HepG2 (cell line): ENCODE data around the gene E2F1. TPM values are rescaled to one million over a fixed set of nuclear protein-coding genes. Genes with fewer than 3 reads are reported as not detected.

Experiments used
- ATF7-NPFF ChIP-seq: sonication (generic); formaldehyde crosslinking; IDR thresholded peaks from 2 replicates; pipeline ENCODE4 v1.8.1; 2023; ENCODE audit warnings: mild to moderate bottlenecking, low read depth, missing genetic modification reagents, moderate library complexity
- CBX2 ChIP-seq, 2 experiments: fragments of 200-600 bp in 1 of 2; sonication (generic); formaldehyde crosslinking in 1 of 2; IDR thresholded peaks; 2 replicates each; pipeline versions ENCODE4 v1.7.0 to v1.8.1; 2018 to 2022; ENCODE audit warnings: low read depth in 2 of 2, low read length in 1 of 2, mild to moderate bottlenecking in 1 of 2, missing genetic modification reagents in 1 of 2
- GMEB2 ChIP-seq: IDR thresholded peaks from 2 replicates; pipeline ENCODE4 v1.6.1; 2016; ENCODE audit warnings: missing biosample characterization, missing genetic modification reagents, low read depth
- HOXD1 ChIP-seq: sonication (generic); formaldehyde crosslinking; IDR thresholded peaks from 2 replicates; pipeline ENCODE4 v1.5.0; 2020; ENCODE audit warnings: missing genetic modification reagents
- RFX1 ChIP-seq: fragments of 450-650 bp; IDR thresholded peaks from 2 replicates; pipeline ENCODE4 v1.6.1; 2017
- SRY ChIP-seq: sonication (generic); formaldehyde crosslinking; IDR thresholded peaks from 2 replicates; pipeline ENCODE4 v1.8.0; 2022; ENCODE audit warnings: mild to moderate bottlenecking, missing genetic modification reagents
- TCF12 ChIP-seq, 2 experiments: fragments of 450-650 bp in 1 of 2; sonication (generic) in 1 of 2; formaldehyde crosslinking in 1 of 2; IDR thresholded peaks; 2 replicates each; pipeline versions ENCODE4 v1.6.1 to v1.8.0; 2017 to 2022; ENCODE audit warnings: antibody characterized with exemption in 1 of 2, mild to moderate bottlenecking in 1 of 2, missing genetic modification reagents in 1 of 2, moderate library complexity in 1 of 2
- ZNF282 ChIP-seq: fragments of 450-650 bp; IDR thresholded peaks from 2 replicates; pipeline ENCODE4 v1.6.1; 2018; ENCODE audit not compliant: partially characterized antibody
- ZNF318 ChIP-seq: sonication (generic); formaldehyde crosslinking; IDR thresholded peaks from 2 replicates; pipeline ENCODE4 v1.4.0; 2020; ENCODE audit warnings: mild to moderate bottlenecking, missing genetic modification reagents
- ZNF552 ChIP-seq: sonication (generic); formaldehyde crosslinking; IDR thresholded peaks from 2 replicates; pipeline ENCODE4 v1.9.0; 2022; ENCODE audit warnings: missing genetic modification reagents, mild to moderate bottlenecking, borderline replicate concordance
- polyA plus RNA-seq, 8 experiments: library from polyadenylated mRNA; depleted of rRNA in 3 of 8; stranded (reverse) in 7 of 8; unstranded in 1 of 8; fragments of >200 nt; fragmentation: Illumina TruSeq in 4 of 8; extraction: Trizol in 4 of 8; gene quantifications; 2 replicates each; pipeline versions ENCODE4 v1.2.1 to v1.2.3, GENCODE V29; 2011 to 2016; ENCODE audit warnings: low read depth in 4 of 8, missing spikeins in 1 of 8, mixed read lengths in 1 of 8; ENCODE audit not compliant: insufficient read depth in 1 of 8
- total RNA-seq, 5 experiments: library from RNA; depleted of rRNA; stranded (reverse); fragments of >200 nt; fragmentation: Illumina TruSeq; extraction: Trizol; gene quantifications; 2 replicates each; pipeline ENCODE4 v1.2.3, GENCODE V29; 2016; ENCODE audit warnings: low read depth in 1 of 5
- TF ChIP-seq, protein P1 (sequence below): sonication (generic); formaldehyde crosslinking; IDR thresholded peaks from 2 replicates; pipeline ENCODE4 v1.4.0; 2020; ENCODE audit warnings: mild to moderate bottlenecking, missing genetic modification reagents
- TF ChIP-seq, protein P2 (sequence below): sonication (generic); formaldehyde crosslinking; IDR thresholded peaks from 2 replicates; pipeline ENCODE4 v1.5.0; 2020; ENCODE audit warnings: mild to moderate bottlenecking, low read depth, missing genetic modification reagents, borderline replicate concordance

E2F1 gene
- total and polyA plus RNA-seq, 2 of the 13 experiments (the other 11 are each of a cell fraction or from before 2014, with no cell fraction given): 25.5 to 39.4 TPM

GRCh38 chr20:33663161-33664084, 22.8 kb downstream of the E2F1 start (continued):
- TF ChIP-seq ATF7-NPFF (CRISPR knock-in tag) (peak; percentile 96), CBX2 (IDR thresholded peaks at IDR 0.05; ENCODE audit: low read depth, low read length) (no peak), CBX2 (CRISPR knock-in tag; IDR thresholded peaks at IDR 0.05; ENCODE audit: low read depth) (0 out of 2 replicates have a peak, but pooled peaks have one; percentile 52), SRY (peak; percentile 78; the same call in 1 of the 2 replicates), RFX1 (no peak), ZNF318 (CRISPR knock-in tag) (no peak), HOXD1 (CRISPR knock-in tag) (0 out of 2 replicates have a peak, but pooled peaks have one; percentile 16), ZNF282 (no peak), ZNF552 (CRISPR knock-in tag) (peak; percentile 69), TCF12 (IDR thresholded peaks at IDR 0.05) (no peak), TCF12 (CRISPR knock-in tag; IDR thresholded peaks at IDR 0.05) (peak; percentile 96; the same call in 1 of the 2 replicates), GMEB2 (no peak; the same call in 1 of the 2 replicates)
- TF ChIP-seq, protein P1, sequence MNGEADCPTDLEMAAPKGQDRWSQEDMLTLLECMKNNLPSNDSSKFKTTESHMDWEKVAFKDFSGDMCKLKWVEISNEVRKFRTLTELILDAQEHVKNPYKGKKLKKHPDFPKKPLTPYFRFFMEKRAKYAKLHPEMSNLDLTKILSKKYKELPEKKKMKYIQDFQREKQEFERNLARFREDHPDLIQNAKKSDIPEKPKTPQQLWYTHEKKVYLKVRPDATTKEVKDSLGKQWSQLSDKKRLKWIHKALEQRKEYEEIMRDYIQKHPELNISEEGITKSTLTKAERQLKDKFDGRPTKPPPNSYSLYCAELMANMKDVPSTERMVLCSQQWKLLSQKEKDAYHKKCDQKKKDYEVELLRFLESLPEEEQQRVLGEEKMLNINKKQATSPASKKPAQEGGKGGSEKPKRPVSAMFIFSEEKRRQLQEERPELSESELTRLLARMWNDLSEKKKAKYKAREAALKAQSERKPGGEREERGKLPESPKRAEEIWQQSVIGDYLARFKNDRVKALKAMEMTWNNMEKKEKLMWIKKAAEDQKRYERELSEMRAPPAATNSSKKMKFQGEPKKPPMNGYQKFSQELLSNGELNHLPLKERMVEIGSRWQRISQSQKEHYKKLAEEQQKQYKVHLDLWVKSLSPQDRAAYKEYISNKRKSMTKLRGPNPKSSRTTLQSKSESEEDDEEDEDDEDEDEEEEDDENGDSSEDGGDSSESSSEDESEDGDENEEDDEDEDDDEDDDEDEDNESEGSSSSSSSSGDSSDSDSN (CRISPR knock-in tag): peak; percentile 96
- TF ChIP-seq, protein P2, sequence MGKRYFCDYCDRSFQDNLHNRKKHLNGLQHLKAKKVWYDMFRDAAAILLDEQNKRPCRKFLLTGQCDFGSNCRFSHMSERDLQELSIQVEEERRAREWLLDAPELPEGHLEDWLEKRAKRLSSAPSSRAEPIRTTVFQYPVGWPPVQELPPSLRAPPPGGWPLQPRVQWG (CRISPR knock-in tag): no peak
